ENCODE data around the gene IGF2R.
A peak's percentile ranks its signal among the peaks of the same experiment; 100 is the strongest.

DNA sequence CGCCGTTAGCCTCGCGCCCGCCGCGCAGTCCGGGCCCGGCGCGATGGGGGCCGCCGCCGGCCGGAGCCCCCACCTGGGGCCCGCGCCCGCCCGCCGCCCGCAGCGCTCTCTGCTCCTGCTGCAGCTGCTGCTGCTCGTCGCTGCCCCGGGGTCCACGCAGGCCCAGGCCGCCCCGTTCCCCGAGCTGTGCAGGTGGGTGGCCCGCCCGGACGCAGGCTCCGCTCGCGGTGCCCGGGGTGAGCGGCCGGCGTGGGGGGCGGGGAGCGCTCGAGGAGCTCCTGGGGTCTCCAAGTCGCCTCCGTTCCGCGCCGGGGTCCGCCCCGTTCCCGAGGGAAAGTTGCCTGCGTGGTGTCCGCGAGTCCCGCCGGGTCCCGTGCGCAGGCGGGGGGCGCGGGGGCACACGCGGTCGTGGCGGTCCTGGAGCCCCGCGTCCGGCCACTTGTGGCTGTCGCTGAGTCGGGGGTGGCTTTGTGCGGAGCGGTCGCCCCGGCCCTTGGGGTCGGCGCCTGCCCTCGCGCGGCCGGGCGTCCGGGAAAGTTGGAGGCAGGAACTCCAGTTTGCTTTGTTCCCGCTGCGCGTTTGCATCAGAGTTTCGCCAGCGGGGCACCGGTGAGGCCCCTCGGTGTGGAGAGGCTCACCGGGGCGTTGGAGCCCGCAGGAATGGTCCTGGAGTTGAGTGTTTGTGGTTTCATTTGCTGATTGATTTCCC lies 476 bp downstream of the IGF2R start:
- TF ChIP-seq, protein P1, sequence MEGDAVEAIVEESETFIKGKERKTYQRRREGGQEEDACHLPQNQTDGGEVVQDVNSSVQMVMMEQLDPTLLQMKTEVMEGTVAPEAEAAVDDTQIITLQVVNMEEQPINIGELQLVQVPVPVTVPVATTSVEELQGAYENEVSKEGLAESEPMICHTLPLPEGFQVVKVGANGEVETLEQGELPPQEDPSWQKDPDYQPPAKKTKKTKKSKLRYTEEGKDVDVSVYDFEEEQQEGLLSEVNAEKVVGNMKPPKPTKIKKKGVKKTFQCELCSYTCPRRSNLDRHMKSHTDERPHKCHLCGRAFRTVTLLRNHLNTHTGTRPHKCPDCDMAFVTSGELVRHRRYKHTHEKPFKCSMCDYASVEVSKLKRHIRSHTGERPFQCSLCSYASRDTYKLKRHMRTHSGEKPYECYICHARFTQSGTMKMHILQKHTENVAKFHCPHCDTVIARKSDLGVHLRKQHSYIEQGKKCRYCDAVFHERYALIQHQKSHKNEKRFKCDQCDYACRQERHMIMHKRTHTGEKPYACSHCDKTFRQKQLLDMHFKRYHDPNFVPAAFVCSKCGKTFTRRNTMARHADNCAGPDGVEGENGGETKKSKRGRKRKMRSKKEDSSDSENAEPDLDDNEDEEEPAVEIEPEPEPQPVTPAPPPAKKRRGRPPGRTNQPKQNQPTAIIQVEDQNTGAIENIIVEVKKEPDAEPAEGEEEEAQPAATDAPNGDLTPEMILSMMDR (IDR thresholded peaks at IDR 0.05): no peak
- TF ChIP-seq POLR2A (IDR thresholded peaks at IDR 0.05): peak; percentile 39
- TF ChIP-seq POLR2AphosphoS5 (IDR thresholded peaks at IDR 0.05): no peak
- no peak for TF ChIP-seq EP300 (IDR thresholded peaks at IDR 0.05; ENCODE audit: low read depth)
